A549 (cell line): ENCODE data around the gene IPO8.

Experiments used
- ELK1 ChIP-seq: fragments of 150-350 bp; IDR thresholded peaks from 2 replicates; pipeline ENCODE4 v1.6.1; 2014; ENCODE audit warnings: low read depth, mild to moderate bottlenecking, low read length
- EP300 ChIP-seq, 2 experiments: fragments of >200 bp; sonication (Bioruptor Twin); formaldehyde crosslinking; IDR thresholded peaks; 2 replicates in 1 of 2; 3 replicates in 1 of 2; pipeline ENCODE4 v1.6.1; 2016 to 2017
- MAX ChIP-seq: IDR thresholded peaks from 2 replicates; pipeline ENCODE4 v1.6.1; 2012
- POLR2A ChIP-seq: IDR thresholded peaks from 2 replicates; pipeline ENCODE4 v1.6.1; 2012; ENCODE audit warnings: mild to moderate bottlenecking, low read length
- RAD21 ChIP-seq, 2 experiments: fragments of >200 bp in 1 of 2; sonication (Bioruptor Twin) in 1 of 2; formaldehyde crosslinking in 1 of 2; IDR thresholded peaks in 1 of 2; conservative IDR thresholded peaks in 1 of 2; 2 replicates in 1 of 2; 3 replicates in 1 of 2; pipeline ENCODE4 v1.6.1; 2012 to 2018; ENCODE audit warnings: inconsistent platforms in 1 of 2
- REST ChIP-seq: fragments of 200-600 bp; sonication (generic); IDR thresholded peaks from 2 replicates; pipeline ENCODE4 v1.6.1; 2016; ENCODE audit warnings: antibody characterized with exemption, mild to moderate bottlenecking, moderate library complexity
- SMC3 ChIP-seq: fragments of >200 bp; sonication (Bioruptor Twin); formaldehyde crosslinking; IDR thresholded peaks from 3 replicates; pipeline ENCODE4 v1.6.1; 2018; ENCODE audit warnings: inconsistent platforms
- ZC3H11A ChIP-seq: fragments of 450-650 bp; IDR thresholded peaks from 2 replicates; pipeline ENCODE4 v1.6.1; 2014; ENCODE audit warnings: antibody characterized with exemption, mild to moderate bottlenecking
- ZNF302 ChIP-seq: fragments of 250-450 bp; sonication (Bioruptor Pico); IDR thresholded peaks from 2 replicates; pipeline ENCODE4 v1.9.0; 2021; ENCODE audit warnings: inconsistent platforms, mild to moderate bottlenecking, moderate library complexity
- TF ChIP-seq, protein P1 (sequence below): fragments of >200 bp; sonication (Bioruptor Twin); formaldehyde crosslinking; IDR thresholded peaks from 3 replicates; pipeline ENCODE4 v1.5.1; 2016

- no peak for TF ChIP-seq SMC3
- TF ChIP-seq, protein P1, sequence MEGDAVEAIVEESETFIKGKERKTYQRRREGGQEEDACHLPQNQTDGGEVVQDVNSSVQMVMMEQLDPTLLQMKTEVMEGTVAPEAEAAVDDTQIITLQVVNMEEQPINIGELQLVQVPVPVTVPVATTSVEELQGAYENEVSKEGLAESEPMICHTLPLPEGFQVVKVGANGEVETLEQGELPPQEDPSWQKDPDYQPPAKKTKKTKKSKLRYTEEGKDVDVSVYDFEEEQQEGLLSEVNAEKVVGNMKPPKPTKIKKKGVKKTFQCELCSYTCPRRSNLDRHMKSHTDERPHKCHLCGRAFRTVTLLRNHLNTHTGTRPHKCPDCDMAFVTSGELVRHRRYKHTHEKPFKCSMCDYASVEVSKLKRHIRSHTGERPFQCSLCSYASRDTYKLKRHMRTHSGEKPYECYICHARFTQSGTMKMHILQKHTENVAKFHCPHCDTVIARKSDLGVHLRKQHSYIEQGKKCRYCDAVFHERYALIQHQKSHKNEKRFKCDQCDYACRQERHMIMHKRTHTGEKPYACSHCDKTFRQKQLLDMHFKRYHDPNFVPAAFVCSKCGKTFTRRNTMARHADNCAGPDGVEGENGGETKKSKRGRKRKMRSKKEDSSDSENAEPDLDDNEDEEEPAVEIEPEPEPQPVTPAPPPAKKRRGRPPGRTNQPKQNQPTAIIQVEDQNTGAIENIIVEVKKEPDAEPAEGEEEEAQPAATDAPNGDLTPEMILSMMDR: no peak
- no peak for TF ChIP-seq REST
- no peak for TF ChIP-seq ELK1
- no peak for TF ChIP-seq POLR2A
- no peak for TF ChIP-seq ZC3H11A
- TF ChIP-seq MAX: no peak
- no peak for TF ChIP-seq ZNF302 (CRISPR knock-in tag)
- TF ChIP-seq RAD21 (conservative IDR thresholded peaks at IDR 0.05 in 1 of 2, IDR thresholded peaks at IDR 0.05 in 1 of 2): no peak
- no peak for TF ChIP-seq EP300 (IDR thresholded peaks at IDR 0.05)
Observed at GRCh38 chr12:30598889-30599288, 96.8 kb downstream of the IPO8 start.
